GM12801 (cell line): ENCODE data around the gene ATF1.

ENCODE experiments used
- TF ChIP-seq, protein P1 (sequence below): IDR thresholded peaks from one replicate; pipeline ENCODE4 v1.5.1; 2011; ENCODE audit warnings: control low read depth; ENCODE audit not compliant: insufficient read length; ENCODE audit errors: extremely low read depth

ATF1 gene

DNA sequence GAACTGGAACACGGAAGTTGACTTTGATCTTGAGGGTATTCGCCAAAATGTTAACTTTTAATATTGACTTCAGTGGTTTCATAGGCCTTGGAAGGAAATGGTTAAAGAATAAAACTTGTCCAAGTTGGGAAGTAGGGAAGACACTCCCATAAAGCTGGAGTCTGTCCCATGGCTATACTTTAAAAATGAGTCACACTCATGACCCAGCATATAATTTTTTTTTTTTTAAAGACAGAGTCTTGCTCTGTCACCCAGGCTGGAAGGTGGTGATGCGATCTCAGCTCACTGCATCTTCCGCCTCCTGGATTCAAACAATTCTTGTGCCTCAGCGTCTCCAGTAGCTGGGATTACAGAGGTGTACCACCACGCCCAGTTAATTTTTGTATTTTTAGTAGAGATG, 98.4 kb downstream of the ATF1 start:
- TF ChIP-seq, protein P1, sequence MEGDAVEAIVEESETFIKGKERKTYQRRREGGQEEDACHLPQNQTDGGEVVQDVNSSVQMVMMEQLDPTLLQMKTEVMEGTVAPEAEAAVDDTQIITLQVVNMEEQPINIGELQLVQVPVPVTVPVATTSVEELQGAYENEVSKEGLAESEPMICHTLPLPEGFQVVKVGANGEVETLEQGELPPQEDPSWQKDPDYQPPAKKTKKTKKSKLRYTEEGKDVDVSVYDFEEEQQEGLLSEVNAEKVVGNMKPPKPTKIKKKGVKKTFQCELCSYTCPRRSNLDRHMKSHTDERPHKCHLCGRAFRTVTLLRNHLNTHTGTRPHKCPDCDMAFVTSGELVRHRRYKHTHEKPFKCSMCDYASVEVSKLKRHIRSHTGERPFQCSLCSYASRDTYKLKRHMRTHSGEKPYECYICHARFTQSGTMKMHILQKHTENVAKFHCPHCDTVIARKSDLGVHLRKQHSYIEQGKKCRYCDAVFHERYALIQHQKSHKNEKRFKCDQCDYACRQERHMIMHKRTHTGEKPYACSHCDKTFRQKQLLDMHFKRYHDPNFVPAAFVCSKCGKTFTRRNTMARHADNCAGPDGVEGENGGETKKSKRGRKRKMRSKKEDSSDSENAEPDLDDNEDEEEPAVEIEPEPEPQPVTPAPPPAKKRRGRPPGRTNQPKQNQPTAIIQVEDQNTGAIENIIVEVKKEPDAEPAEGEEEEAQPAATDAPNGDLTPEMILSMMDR = no peak

DNA sequence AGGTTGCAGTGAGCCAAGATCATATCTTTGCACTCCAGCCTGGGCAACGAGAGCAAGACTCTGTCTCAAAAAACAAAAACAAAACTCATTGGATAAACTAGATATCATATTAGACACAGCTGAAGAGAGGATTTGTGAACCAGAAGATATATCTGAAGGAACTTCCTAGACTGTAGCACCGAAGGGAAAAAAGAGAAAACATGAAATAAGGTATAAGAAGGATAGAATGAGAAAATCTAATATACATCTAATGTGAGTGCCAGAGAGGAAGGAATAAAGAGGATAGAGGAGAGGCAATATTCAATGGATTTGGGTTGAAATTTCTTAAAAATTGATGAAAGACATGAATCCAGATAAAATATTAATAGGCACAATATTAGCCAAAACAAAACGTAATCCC, 101.4 kb downstream of the ATF1 start:
- TF ChIP-seq, protein P1 = no peak
